Measurements from ENCODE around the gene SPTBN2.
A peak's percentile ranks its signal among the peaks of the same experiment; 100 is the strongest.

Gene SPTBN2

GRCh38 chr11:66701432-66702240, 27.4 kb downstream of the SPTBN2 start:
- no peak for DNase-seq

- no peak for DNase-seq
Measured at GRCh38 chr11:66700742-66701141, 28.3 kb downstream of the SPTBN2 start.

DNA sequence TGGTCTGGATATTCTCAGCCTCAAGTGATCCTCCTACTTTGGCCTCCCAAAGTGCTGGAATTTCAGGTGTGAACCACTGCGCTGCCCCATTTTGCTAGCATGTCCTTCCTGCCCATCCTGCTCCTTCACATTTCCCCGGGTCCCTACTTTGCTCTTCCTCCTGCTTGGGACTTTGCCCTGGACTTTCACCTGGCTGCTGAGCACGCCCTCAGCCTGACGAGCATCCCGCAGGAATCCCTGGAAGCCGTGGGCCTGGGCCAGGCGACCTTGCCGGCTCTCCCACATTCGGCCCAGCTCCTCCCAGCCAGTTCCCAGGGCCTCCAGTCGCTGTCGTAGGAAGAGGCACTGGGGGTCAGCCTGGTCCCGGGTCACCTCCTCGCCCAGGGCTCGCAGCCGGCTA, 28.7 kb downstream of the SPTBN2 start:
- no peak for DNase-seq

DNA sequence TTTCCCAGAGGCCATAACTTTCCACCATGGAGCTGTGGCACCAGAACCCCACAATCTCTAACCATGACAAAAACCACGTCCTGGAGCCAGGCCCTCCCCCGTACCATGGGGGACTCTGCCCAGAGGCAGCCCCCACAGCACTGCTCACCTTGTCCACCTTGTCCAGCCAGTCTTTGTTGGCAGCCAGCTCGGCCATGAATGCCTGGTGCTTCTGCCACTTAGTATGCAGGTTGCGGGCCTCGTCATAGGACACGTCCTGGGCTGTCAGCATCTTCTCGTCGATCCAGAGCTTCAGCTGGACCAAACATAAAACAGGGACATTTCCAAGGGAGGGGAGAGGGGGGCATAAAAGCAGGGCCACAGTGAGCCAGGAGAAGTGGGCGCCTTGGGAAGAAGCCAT, 30.5 kb downstream of the SPTBN2 start:
- no peak for DNase-seq

DNA sequence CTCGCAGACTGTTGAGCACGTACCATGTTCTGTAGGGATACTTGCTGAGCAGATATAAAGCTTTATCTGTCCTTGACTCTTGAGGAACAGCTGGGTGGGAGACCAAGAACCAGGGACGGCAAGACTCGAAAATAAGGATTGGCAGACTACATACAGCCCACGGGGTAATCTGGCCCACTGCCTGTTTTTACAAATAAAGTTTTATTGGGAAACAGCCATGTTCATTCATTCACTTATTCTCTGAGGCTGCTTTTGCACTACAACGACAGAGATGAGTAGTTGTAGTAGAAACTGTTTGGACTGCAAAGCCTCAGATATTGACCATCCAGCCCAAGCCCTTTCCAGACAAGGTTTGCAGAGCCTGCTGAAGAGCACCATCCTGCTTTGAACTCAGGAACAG, 31.0 kb downstream of the SPTBN2 start:
- DNase-seq: no peak

DNA sequence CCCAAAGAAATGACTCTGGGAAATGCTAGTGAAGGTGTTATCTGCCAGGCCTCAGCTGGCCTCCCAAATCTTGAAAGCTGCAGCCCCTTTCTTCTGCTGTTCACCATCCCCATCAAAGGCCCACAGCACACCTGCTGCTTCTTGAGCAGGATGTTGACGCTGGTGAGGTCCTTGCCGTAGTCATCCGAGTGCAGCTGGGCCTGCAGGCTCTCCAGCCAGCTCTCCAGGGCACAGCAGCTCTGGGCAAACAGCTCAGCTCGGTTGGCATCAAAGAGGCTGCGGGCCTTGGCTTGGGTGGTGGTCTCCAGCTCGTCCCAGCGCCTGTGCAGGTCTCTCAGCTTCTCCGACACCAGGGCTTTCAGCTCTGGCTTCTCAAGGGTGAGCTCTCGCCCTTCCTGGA, 32.9 kb downstream of the SPTBN2 start:
- DNase-seq: no peak

GRCh38 chr11:66694732-66695207, 34.2 kb downstream of the SPTBN2 start:
- DNase-seq: peak; percentile 96 to 97

- DNase-seq: no peak
Measured at GRCh38 chr11:66694056-66694410, 35.0 kb downstream of the SPTBN2 start.

GRCh38 chr11:66693356-66694055, 35.5 kb downstream of the SPTBN2 start:
- no peak for DNase-seq

DNA sequence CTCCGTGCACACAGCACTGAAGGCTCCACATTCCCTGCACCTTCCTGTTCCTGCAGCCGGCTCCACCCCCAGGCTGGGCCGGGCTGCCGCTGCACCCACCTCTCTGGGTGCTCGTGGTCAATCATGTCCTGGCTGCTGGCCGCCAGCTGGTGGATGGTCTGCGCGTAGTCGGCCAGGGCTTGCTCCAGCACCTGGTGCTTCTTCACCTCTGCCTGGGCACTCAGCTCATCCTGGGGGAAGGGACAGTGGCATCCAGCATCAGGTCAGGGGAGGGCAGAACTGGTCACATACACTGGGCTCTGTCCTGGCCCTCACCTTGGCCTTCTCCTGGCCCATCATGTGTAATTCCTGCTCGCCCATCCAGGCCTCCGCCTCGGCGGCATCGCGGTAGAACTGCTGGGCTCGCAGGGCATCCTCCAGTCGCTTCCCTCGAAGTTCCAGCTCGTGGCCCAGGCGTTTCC, 36.1 kb downstream of the SPTBN2 start:
- no peak for DNase-seq

DNA sequence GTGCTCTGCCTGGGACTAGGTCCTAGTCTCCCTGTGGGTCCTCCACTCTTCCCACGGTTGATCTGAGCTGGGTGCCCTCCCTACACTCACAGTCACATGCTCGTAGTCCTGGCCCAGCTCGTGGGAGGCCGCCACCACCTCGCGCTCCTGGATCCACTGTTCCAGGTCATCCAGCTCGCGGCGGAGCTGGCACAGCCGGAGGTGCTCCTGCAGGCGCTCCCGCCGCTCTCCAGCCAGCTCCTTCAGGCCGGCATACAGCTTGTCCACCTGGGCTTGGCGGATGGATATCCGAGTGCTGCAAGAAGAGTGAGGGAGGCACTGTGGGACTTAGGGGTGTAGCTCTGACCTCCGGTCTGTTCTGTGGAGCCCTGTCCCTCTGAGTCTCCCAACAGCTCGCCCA, 36.6 kb downstream of the SPTBN2 start:
- DNase-seq: no peak

DNA sequence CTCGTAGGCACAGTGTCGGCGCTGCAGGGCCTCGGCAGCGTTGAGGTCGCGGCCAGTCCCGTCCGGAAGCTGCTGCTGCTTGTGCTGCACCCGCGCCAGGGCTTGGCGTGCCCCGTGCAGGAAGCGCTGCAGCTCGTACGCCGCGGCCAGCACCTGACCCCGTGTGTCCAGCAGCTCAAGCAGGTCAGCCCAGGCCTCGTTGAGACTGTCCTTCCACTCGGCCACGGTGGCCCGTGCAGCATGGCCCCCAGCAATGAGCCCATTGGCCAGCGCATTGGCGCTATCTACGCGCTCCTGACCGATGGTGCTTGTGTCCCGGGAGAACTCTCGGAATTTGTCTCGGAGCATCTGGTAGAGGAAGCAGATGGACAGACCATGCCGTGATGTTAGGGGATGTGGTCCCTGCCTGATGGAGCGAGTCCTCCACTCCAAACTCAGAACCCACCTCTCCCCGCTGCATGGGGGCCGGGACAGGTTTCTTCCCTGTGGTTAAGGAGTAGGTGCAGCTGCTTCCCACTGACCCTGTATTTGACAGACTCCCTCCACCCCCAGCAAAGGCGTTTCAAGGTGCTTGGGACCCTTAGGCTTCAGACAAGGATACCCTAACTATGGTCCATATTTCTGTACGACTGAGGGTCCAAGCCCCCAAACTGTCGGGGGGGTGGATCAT, 37.6 kb downstream of the SPTBN2 start:
- no peak for DNase-seq

DNA sequence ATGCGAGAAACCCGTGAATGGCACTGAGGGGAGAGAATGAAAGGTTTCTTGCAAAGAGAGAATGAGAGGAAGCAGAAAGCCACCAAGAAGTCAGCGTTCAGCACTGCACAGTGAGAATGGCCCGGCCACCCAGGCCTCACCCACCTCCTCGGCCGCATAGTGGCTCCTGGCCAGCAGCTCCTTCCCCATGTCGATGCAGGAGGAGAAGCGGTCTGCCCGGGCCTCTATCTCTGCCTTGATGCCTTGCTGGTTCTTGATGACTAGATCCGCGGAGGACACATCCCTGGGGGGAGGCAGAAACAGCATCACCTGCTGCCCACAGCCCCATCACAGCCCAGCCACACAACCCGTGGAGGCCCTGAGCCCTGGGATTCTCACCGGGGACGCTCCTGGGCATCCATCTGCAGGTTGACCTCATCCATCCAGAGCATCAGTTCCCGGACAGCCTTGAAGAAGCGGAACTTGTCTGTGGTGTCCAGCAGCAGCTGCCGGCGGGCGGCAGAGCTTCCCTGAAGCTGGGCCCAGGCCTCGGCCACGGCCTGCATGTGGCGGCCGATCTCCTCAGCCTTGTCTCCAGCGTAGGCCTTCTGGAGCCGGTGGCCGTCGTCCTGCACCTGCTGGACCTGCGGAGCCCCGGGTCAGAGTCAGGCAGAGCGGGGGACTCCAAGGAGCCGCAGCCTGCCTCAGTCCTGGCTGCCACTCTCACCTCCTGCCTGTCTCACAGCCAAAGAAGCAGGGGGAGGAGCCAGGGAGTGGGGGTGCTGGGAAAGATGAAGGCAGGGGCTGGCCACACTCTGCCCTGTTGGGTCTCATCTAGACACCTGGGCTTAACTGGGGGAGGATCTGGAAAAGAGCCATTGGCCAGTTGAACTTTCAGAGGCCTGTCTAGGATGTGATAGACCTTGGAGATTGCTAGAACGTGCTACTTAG, 39.1 kb downstream of the SPTBN2 start:
- DNase-seq: no peak

- no peak for DNase-seq
Measured at GRCh38 chr11:66688561-66689534, 40.2 kb downstream of the SPTBN2 start.

- no peak for DNase-seq
Measured at GRCh38 chr11:66687831-66688281, 41.2 kb downstream of the SPTBN2 start.

GRCh38 chr11:66686801-66687750, 41.9 kb downstream of the SPTBN2 start:
- no peak for DNase-seq

DNA sequence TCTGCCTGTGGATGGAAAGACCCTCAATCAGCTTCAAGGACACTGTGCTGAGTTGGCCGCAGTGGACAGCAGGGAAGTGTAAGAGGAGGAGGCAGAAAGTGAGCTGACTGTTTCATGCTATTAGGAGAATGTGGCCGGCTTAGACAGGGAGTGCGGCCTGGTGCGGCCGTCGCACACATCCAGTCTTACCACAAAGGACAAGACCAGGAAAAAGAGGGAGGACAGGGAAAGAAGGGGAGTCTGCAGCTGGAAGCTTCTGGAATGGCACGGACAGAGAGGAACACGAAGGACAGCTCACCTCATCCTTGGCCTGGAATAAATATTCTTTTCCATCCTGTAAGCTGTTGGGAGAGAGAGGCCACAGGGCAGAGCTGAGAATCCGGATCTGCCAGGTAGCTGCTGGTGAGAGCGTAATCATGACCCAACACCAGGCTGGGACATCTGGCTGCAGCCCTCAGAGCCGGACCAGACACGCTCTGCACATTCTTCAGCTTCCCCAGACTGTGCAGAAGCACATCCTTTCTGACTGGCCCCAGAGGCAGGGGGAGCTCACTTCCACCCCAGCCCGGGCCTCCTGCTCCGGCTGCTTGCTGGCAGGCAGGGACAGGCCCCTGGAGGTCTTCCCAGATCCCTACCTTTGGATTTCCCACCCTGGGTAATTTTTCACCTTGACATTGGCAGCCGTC, 42.8 kb downstream of the SPTBN2 start:
- DNase-seq: no peak

- no peak for DNase-seq
Measured at GRCh38 chr11:66685276-66686099, 43.5 kb downstream of the SPTBN2 start.
